ENCODE measurements around the gene PEX6. TPM values are rescaled to one million over a fixed set of nuclear protein-coding genes. Genes with fewer than 3 reads are reported as not detected.

The PEX6 gene
- polyA plus RNA-seq, 1 experiment, result 6.8 TPM

DNA sequence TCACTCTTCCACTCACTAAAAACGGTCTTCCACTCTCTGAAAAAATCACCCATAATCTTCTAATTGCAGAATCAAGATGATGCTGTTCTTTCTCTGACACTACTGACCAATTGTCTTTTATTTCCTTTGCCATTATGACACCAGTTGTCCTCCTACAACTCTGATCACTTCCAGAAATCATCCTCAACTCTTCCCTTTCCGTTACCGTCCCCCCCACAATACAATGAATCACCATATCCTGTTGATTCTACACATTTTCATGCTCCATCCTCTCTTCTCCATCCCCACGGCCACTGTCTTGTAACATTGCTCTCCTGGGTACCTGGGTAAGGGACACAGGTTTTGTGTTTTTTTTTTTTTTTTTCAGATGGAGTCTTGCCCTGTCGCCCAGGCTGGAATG is 2.9 kb upstream of the PEX6 start:
- H3K4me3 ChIP-seq (ENCODE audit: low read depth, low read length), result no peak overlapping the region
- ChIA-PET CTCF (no interaction called here), POLR2A (no interaction called here)
- H3K27ac ChIP-seq (ENCODE audit: low read depth, low read length), result no peak overlapping the region
- H3K9me3 ChIP-seq (ENCODE audit: control insufficient read depth, insufficient read depth, low read length), result no peaks in the 10 kb centered on the region; the same call in 1 of the 2 replicates
- DNase-seq (ENCODE audit: low read depth, low spot score), result no peak
- TF ChIP-seq, protein P1, sequence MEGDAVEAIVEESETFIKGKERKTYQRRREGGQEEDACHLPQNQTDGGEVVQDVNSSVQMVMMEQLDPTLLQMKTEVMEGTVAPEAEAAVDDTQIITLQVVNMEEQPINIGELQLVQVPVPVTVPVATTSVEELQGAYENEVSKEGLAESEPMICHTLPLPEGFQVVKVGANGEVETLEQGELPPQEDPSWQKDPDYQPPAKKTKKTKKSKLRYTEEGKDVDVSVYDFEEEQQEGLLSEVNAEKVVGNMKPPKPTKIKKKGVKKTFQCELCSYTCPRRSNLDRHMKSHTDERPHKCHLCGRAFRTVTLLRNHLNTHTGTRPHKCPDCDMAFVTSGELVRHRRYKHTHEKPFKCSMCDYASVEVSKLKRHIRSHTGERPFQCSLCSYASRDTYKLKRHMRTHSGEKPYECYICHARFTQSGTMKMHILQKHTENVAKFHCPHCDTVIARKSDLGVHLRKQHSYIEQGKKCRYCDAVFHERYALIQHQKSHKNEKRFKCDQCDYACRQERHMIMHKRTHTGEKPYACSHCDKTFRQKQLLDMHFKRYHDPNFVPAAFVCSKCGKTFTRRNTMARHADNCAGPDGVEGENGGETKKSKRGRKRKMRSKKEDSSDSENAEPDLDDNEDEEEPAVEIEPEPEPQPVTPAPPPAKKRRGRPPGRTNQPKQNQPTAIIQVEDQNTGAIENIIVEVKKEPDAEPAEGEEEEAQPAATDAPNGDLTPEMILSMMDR (IDR thresholded peaks at IDR 0.05; ENCODE audit: low read depth, low read length), result no peak
- no peaks in the 10 kb centered on the region for H3K27me3 ChIP-seq (ENCODE audit: control insufficient read depth, insufficient read depth, low read length)

DNA sequence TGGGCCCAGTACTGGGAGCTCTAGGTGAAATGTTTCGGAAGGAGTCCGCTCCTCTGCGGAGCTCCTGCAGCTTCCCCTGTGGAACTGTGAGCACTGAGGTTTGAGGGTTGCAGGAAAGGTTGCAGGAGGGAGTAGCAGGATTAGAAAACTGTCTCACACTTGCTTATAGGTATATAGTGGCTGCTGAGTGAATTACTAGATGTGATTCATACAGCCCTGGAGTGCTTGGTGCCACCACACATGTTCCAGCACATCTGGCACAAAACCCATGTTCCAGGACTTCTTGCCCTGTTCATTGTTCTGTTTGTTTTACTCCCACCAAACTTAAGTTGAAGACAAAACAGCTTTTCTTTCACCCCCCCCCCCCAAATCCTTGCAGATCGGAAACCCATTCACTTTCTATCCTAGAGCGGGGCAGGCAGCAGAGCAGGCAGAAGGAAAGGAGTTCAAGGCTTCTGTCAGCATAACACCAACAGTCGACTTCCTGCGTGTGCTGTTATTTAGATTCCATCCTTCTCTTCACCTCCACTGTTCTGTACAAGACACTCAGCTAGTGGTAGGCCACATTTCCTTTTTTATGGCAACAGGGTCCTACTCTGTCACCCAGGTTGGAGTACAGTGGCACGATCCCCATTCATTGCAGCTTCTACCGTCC is 669 bp upstream of the PEX6 start:
- CTCF ChIA-PET, result interaction anchor here (0.6 to 1.4 kb wide), 2 partner anchors 16 to 79 kb away, joined by 3 read pairs; no protein-coding TSS in a partner anchor
- Histone ChIP-seq H3K4me3 (ENCODE audit: low read depth, low read length) (peak overlapping the region; percentile 78), H3K27ac (ENCODE audit: low read depth, low read length) (peak overlapping the region; percentile 49), H3K9me3 (ENCODE audit: control insufficient read depth, insufficient read depth, low read length) (no peaks in the 10 kb centered on the region; the same call in 1 of the 2 replicates), H3K27me3 (ENCODE audit: control insufficient read depth, insufficient read depth, low read length) (no peaks in the 10 kb centered on the region)
- TF ChIP-seq, protein P1 (IDR thresholded peaks at IDR 0.05; ENCODE audit: low read depth, low read length), result no peak
- POLR2A ChIA-PET, result interaction anchor here (0.6 to 1.4 kb wide), 8 partner anchors 9 to 394 kb away, joined by 3 to 10 read pairs (median 5); partner anchors contain the start of gene CNPY3
- DNase-seq (ENCODE audit: low read depth, low spot score), result no peak

DNA sequence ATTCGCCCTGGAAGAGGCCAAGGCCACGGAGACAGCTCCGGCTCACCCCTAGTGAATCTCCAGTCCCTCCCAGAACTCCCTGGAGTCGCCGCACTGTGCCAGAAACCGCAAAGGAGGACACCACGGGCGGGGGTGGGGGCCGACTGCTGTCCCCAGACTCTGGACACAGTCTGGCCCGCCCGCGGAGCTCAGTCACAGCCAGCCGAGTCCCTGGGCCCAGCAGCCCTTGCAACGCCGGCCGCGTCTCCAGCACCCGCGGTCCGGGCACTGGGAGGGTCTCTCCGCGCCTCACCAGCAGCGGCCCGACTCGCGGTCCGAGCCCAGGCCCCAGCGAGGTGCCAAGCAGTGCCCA is 518 bp downstream of the PEX6 start:
- H3K4me3 ChIP-seq (ENCODE audit: low read depth, low read length), result peak overlapping the region; percentile 78
- no peaks in the 10 kb centered on the region for H3K27me3 ChIP-seq (ENCODE audit: control insufficient read depth, insufficient read depth, low read length)
- no peak for DNase-seq (ENCODE audit: low read depth, low spot score)
- POLR2A ChIA-PET, result interaction anchor here (0.5 to 1.4 kb wide), 7 partner anchors 8 to 171 kb away, joined by 3 to 8 read pairs (median 5); partner anchors contain the start of genes CNPY3 and RRP36
- TF ChIP-seq, protein P1 (IDR thresholded peaks at IDR 0.05; ENCODE audit: low read depth, low read length), result no peak
- CTCF ChIA-PET, result interaction anchor here (1.4 kb wide), 1 partner anchor 15 kb away, joined by 3 read pairs; no protein-coding TSS in a partner anchor
- peak overlapping the region; percentile 47 for H3K27ac ChIP-seq (ENCODE audit: low read depth, low read length)
- H3K9me3 ChIP-seq (ENCODE audit: control insufficient read depth, insufficient read depth, low read length), result no peaks in the 10 kb centered on the region; the same call in 1 of the 2 replicates

DNA sequence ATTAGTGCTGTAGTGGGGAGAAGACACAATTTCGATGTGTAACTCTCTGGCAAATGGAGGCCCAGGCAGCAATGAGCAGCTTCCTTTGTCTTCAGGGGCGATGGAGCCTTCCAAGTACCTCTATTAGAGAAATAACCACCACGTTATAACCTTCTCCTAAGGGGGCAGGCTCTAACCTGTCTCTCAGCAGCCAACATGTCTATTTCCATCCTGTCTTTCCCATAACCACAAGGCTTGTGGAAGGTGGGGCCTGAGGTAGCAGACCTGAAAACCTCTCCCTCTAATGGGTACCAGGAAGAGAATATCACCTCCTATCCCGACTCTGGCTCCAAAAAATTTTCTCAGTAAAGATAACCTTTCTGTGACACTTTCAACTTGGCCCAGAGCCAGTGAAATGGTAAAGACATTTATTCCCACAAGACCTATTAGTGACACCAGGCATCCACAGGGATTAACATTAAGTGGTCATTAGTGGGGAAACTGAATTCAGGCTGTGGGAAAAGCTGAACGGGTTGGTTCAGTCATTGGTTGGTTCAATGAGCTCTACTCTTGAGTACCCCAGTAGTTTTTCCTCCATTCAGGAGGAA is 4.0 kb downstream of the PEX6 start:
- Histone ChIP-seq H3K27ac (ENCODE audit: low read depth, low read length) (no peak overlapping the region), H3K9me3 (ENCODE audit: control insufficient read depth, insufficient read depth, low read length) (no peaks in the 10 kb centered on the region; the same call in 1 of the 2 replicates), H3K4me3 (ENCODE audit: low read depth, low read length) (no peak overlapping the region), H3K27me3 (ENCODE audit: control insufficient read depth, insufficient read depth, low read length) (no peaks in the 10 kb centered on the region)
- no peak for DNase-seq (ENCODE audit: low read depth, low spot score)
- TF ChIP-seq, protein P1 (IDR thresholded peaks at IDR 0.05; ENCODE audit: low read depth, low read length), result no peak
- ChIA-PET POLR2A (interaction anchor here (0.8 kb wide), 1 partner anchor 9 kb away, joined by 3 read pairs; the partner anchor contains the start of gene PPP2R5D), CTCF (no interaction called here)

DNA sequence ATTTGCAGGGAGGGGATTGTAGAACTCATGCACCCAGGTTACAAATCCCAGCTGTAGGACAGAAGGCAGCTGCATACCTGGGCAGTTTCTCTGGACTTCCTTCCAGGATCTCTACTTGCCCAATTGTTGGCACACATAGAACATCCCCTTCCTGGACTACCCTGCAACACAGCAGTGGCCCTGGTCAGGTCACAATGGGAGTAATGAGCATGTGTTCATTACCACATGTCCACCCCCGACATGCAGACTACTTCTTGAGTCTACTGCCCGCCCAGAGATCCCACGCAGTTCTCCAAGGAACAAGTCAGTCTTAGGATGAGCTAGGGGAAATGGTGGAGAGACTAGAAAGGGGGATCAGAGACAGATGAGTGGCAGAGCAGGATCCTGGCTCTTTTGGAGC is 5.1 kb downstream of the PEX6 start:
- Histone ChIP-seq H3K4me3 (ENCODE audit: low read depth, low read length) (no peak overlapping the region), H3K27me3 (ENCODE audit: control insufficient read depth, insufficient read depth, low read length) (no peaks in the 10 kb centered on the region), H3K9me3 (ENCODE audit: control insufficient read depth, insufficient read depth, low read length) (no peaks in the 10 kb centered on the region; the same call in 1 of the 2 replicates), H3K27ac (ENCODE audit: low read depth, low read length) (no peak overlapping the region)
- DNase-seq (ENCODE audit: low read depth, low spot score), result no peak
- ChIA-PET CTCF (no interaction called here), POLR2A (interaction anchor here (0.5 to 3.7 kb wide), 4 partner anchors 10 to 680 kb away, joined by 3 to 11 read pairs (median 6); partner anchors contain the start of gene PPP2R5D)
- TF ChIP-seq, protein P1 (IDR thresholded peaks at IDR 0.05; ENCODE audit: low read depth, low read length), result no peak
